Caco-2 (cell line): ENCODE measurements around the gene CTNNA2. TPM values are rescaled to one million over a fixed set of nuclear protein-coding genes. Genes with fewer than 3 reads are reported as not detected.

ENCODE experiments used
- BruUV-seq: library from RNA; stranded (reverse); fragments of 400-500 nt; replicated peaks from 2 replicates; lab custom pipeline; 2021; lab: Mats Ljungman, UMichigan
- CTCF ChIA-PET: fragments of 300-600 bp; sonication (Branson Sonifier 250); formaldehyde crosslinking; loops from one replicate; lab custom pipeline; 2022; ENCODE audit warnings: antibody characterized with exemption; lab: Charles Lee
- POLR2A ChIA-PET: fragments of 300-600 bp; sonication (Branson Sonifier 250); formaldehyde crosslinking; loops from one replicate; lab custom pipeline; 2022; ENCODE audit warnings: antibody characterized with exemption; lab: Charles Lee
- DNase-seq, 2 experiments: peaks; one replicate each; pipeline versions ENCODE4 v3.0.0 to v3.0.0-alpha.2; 2020 to 2022
- H3K27me3 ChIP-seq: replicated peaks from 2 replicates; pipeline ENCODE4 v1.6.0; 2011; ENCODE audit warnings: low read length; ENCODE audit not compliant: control insufficient read depth, insufficient read depth
- H3K36me3 ChIP-seq: 2 replicates; pipeline ENCODE4 v1.5.1; 2011; ENCODE audit warnings: low read length; ENCODE audit not compliant: control insufficient read depth, insufficient read depth
- H3K4me1 ChIP-seq: fragments of 250-450 bp; sonication (Bioruptor Pico); 2 replicates; pipeline ENCODE4 v1.5.1; 2020; ENCODE audit warnings: mild to moderate bottlenecking
- H3K4me3 ChIP-seq: 2 replicates; pipeline ENCODE4 v1.5.1; 2011; ENCODE audit warnings: low read depth, mild to moderate bottlenecking, control low read depth, low read length
- H3K9me3 ChIP-seq: fragments of 250-450 bp; sonication (Bioruptor Pico); 2 replicates; pipeline ENCODE4 v1.5.1; 2020; ENCODE audit warnings: mild to moderate bottlenecking, moderate library complexity
- H3K27ac Mint-ChIP-seq: one replicate; pipeline ENCODE4 v1.8.0; 2022; ENCODE audit warnings: mixed read lengths; ENCODE audit not compliant: unreplicated experiment
- H3K27me3 Mint-ChIP-seq: one replicate; pipeline ENCODE4 v1.8.0; 2022; ENCODE audit warnings: mixed read lengths; ENCODE audit not compliant: insufficient read depth, unreplicated experiment
- H3K36me3 Mint-ChIP-seq: one replicate; pipeline ENCODE4 v1.8.0; 2022; ENCODE audit warnings: mild to moderate bottlenecking, mixed read lengths; ENCODE audit not compliant: insufficient read depth, unreplicated experiment
- H3K4me1 Mint-ChIP-seq: one replicate; pipeline ENCODE4 v1.8.0; 2022; ENCODE audit warnings: low read depth, mixed read lengths; ENCODE audit not compliant: unreplicated experiment
- H3K4me3 Mint-ChIP-seq: one replicate; pipeline ENCODE4 v1.8.0; 2022; ENCODE audit warnings: mild to moderate bottlenecking, moderate library complexity, mixed read lengths; ENCODE audit not compliant: unreplicated experiment
- H3K9me3 Mint-ChIP-seq: one replicate; pipeline ENCODE4 v1.8.0; 2022; ENCODE audit warnings: mixed read lengths; ENCODE audit not compliant: unreplicated experiment
- intact Hi-C: fragments of 100-400 bp; cut with micrococcal nuclease; formaldehyde crosslinking; loops from one replicate; pipeline ENCODE4 v1.10.0; 2022; ENCODE audit not compliant: unreplicated experiment
- total RNA-seq: library from RNA; stranded (reverse); gene quantifications from 2 replicates; pipeline ENCODE4 v1.2.3, GENCODE V29; 2022
- TF ChIP-seq, protein P1 (sequence below), 2 experiments: fragments of 200-600 bp in 1 of 2; IDR thresholded peaks; 1 replicate in 1 of 2; 2 replicates in 1 of 2; pipeline versions ENCODE4 v1.5.1 to v1.8.0; 2011 to 2022; ENCODE audit warnings: antibody characterized with exemption in 1 of 2, control low read depth in 1 of 2, inconsistent platforms in 1 of 2, low read depth in 1 of 2, low read length in 1 of 2, mild to moderate bottlenecking in 1 of 2, moderate library complexity in 1 of 2; ENCODE audit not compliant: insufficient read depth in 1 of 2, severe bottlenecking in 1 of 2, unreplicated experiment in 1 of 2

The CTNNA2 gene
- total RNA-seq, 1 experiment from 2014 or later = not detected

DNA sequence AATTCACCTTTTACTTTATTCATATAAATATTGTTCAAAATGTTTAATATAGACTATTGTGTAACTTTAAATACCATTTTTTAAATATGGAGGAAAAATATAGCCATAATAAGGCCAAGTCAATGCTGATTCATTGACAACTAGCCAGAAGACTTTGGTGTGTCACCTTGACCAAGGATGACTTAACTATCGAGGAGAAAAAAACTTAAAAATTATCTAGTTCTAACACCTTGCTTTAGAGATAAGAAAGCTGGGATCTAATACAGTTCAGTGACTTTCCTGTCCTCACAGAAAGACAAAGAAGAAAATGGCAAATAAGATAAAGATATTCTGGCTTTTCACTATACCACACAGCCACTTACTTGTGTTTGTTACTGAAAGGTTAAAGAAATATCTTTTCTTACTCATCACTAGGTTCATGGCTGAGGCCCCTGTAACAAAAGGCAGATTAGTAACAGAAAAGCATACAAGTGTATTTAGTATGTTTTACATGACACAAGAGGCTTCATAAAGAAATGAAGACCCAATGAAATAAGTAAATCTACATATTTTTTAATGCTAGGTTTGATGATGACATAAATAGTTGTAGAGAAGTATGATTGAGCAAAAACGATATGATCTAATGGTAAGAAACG, 857.6 kb downstream of the CTNNA2 start:
- ChIA-PET POLR2A (no interaction called here), CTCF (no interaction called here)
- no peaks in the 10 kb centered on the region for H3K36me3 Mint-ChIP-seq
- Histone ChIP-seq H3K27me3 (no peaks in the 10 kb centered on the region), H3K4me3 (no peak overlapping the region), H3K4me1 (no peaks in the 10 kb centered on the region), H3K36me3 (no peaks in the 10 kb centered on the region), H3K9me3 (no peaks in the 10 kb centered on the region)
- intact Hi-C loops = no loop called here
- H3K9me3 Mint-ChIP-seq = no peaks in the 10 kb centered on the region
- H3K4me3 Mint-ChIP-seq = no peak overlapping the region
- H3K4me1 Mint-ChIP-seq = no peaks in the 10 kb centered on the region
- no peak overlapping the region for H3K27ac Mint-ChIP-seq
- peaks cover 2% of the 10 kb centered on the region for H3K27me3 Mint-ChIP-seq
- no peak for DNase-seq
- TF ChIP-seq, protein P1, sequence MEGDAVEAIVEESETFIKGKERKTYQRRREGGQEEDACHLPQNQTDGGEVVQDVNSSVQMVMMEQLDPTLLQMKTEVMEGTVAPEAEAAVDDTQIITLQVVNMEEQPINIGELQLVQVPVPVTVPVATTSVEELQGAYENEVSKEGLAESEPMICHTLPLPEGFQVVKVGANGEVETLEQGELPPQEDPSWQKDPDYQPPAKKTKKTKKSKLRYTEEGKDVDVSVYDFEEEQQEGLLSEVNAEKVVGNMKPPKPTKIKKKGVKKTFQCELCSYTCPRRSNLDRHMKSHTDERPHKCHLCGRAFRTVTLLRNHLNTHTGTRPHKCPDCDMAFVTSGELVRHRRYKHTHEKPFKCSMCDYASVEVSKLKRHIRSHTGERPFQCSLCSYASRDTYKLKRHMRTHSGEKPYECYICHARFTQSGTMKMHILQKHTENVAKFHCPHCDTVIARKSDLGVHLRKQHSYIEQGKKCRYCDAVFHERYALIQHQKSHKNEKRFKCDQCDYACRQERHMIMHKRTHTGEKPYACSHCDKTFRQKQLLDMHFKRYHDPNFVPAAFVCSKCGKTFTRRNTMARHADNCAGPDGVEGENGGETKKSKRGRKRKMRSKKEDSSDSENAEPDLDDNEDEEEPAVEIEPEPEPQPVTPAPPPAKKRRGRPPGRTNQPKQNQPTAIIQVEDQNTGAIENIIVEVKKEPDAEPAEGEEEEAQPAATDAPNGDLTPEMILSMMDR (IDR thresholded peaks at IDR 0.05; ENCODE audit: insufficient read depth in 1 of 2, low read depth in 1 of 2, low read length in 1 of 2, severe bottlenecking in 1 of 2, unreplicated experiment in 1 of 2) = no peak
- no TSS peak for BruUV-seq

DNA sequence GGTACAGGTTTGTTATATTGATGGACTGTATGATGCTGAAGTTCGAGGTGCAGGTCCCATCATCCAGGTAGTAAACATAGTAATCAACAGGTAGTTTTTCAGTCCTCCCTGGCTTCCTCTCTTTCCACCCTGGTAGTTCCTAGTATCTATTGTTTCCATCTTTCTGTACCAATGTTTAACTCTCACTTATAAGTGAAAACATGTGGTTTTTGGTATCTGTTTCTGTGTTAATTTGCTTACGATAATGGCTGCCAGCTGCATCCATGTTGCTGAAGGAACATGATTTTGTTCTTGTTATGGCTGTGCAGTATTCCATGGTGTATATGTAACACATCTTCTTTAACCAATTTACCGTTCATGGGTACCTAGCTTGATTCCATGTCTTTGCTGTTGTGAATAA, 861.3 kb downstream of the CTNNA2 start:
- H3K4me1 Mint-ChIP-seq = no peaks in the 10 kb centered on the region
- no TSS peak for BruUV-seq
- H3K27me3 ChIP-seq = no peaks in the 10 kb centered on the region

DNA sequence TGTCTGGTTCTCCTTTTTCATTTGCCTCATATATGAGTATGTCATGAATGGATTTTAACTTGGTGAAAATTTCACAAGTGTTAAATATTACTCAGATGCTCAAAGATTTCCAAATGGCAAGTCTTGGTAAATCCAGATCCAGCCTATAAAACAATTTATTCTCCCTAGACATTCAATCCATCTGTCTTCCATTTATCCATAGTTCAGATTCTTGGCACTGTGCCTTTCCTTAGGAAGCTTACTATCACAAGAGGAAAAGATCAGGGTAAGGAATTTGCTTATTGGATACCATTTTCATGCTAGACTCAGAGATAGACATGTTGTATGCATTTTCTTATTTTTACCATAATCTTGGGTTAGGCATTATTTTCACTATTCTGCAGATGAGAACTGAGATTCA, 864.2 kb downstream of the CTNNA2 start:
- Mint-ChIP-seq H3K4me3 (no peak overlapping the region), H3K27ac (no peak overlapping the region), H3K27me3 (no peaks in the 10 kb centered on the region), H3K4me1 (no peaks in the 10 kb centered on the region), H3K9me3 (no peaks in the 10 kb centered on the region), H3K36me3 (no peaks in the 10 kb centered on the region)
- CTCF ChIA-PET = no interaction called here
- POLR2A ChIA-PET = no interaction called here
- no TSS peak for BruUV-seq
- H3K4me3 ChIP-seq = no peak overlapping the region
- DNase-seq = no peak
- H3K4me1 ChIP-seq = no peaks in the 10 kb centered on the region
- TF ChIP-seq, protein P1 (IDR thresholded peaks at IDR 0.05; ENCODE audit: insufficient read depth in 1 of 2, low read depth in 1 of 2, low read length in 1 of 2, severe bottlenecking in 1 of 2, unreplicated experiment in 1 of 2) = no peak
- intact Hi-C loops = no loop called here
- no peaks in the 10 kb centered on the region for H3K36me3 ChIP-seq
- no peaks in the 10 kb centered on the region for H3K27me3 ChIP-seq
- H3K9me3 ChIP-seq = no peaks in the 10 kb centered on the region

More for the DNA sequence above, 861.3 kb downstream of the CTNNA2 start:
- Histone ChIP-seq H3K4me3 (no peak overlapping the region), H3K36me3 (no peaks in the 10 kb centered on the region), H3K4me1 (no peaks in the 10 kb centered on the region), H3K9me3 (no peaks in the 10 kb centered on the region)
- no peak for DNase-seq
- Mint-ChIP-seq H3K27me3 (no peaks in the 10 kb centered on the region), H3K36me3 (no peaks in the 10 kb centered on the region), H3K27ac (no peak overlapping the region), H3K9me3 (no peaks in the 10 kb centered on the region), H3K4me3 (no peak overlapping the region)
- CTCF ChIA-PET = no interaction called here
- TF ChIP-seq, protein P1 (IDR thresholded peaks at IDR 0.05; ENCODE audit: insufficient read depth in 1 of 2, low read depth in 1 of 2, low read length in 1 of 2, severe bottlenecking in 1 of 2, unreplicated experiment in 1 of 2) = no peak
- POLR2A ChIA-PET = no interaction called here
- intact Hi-C loops = no loop called here
